IMR-90 (cell line): ENCODE measurements around the gene SF3A1. TPM values are rescaled to one million over a fixed set of nuclear protein-coding genes. Genes with fewer than 3 reads are reported as not detected.

ENCODE experiments used
- ATAC-seq: fragments of 200-7000 bp; cut with Tn5 transposase; 2 replicates; pipeline ENCODE4 v1.9.1; 2020; ENCODE audit warnings: low read depth, mild to moderate bottlenecking, moderate library complexity
- BruUV-seq: library from RNA; stranded (reverse); fragments of 400-500 nt; replicated peaks from 2 replicates; lab custom pipeline; 2021; lab: Mats Ljungman, UMichigan
- CTCF ChIA-PET: fragments of 300-600 bp; formaldehyde crosslinking; extraction: SDS; loops from one replicate; lab custom pipeline; 2021; ENCODE audit warnings: antibody characterized with exemption; lab: Yijun Ruan, JAX
- POLR2A ChIA-PET: fragments of 300-600 bp; sonication (Branson Sonifier 250); formaldehyde crosslinking; loops from one replicate; lab custom pipeline; 2022; ENCODE audit warnings: antibody characterized with exemption; ENCODE audit not compliant: unreplicated experiment; lab: Charles Lee
- DNase-seq: peaks from one replicate; pipeline ENCODE4 v3.0.0; 2013
- H2AFZ ChIP-seq: replicated peaks from 2 replicates; pipeline ENCODE3; 2013; ENCODE audit warnings: low read length, mild to moderate bottlenecking; ENCODE audit not compliant: poor library complexity
- H2AK5ac ChIP-seq: 2 replicates; pipeline ENCODE4 v1.6.1; 2013; ENCODE audit warnings: low read depth, low read length, inconsistent platforms
- H2AK9ac ChIP-seq: replicated peaks from 2 replicates; pipeline ENCODE3; 2013; ENCODE audit warnings: mild to moderate bottlenecking, low read depth, low read length, moderate library complexity; ENCODE audit not compliant: poor library complexity
- H2BK120ac ChIP-seq: 2 replicates; pipeline ENCODE4 v1.6.1; 2013; ENCODE audit warnings: low read depth, low read length, inconsistent platforms
- H2BK15ac ChIP-seq: 3 replicates; pipeline ENCODE4 v1.6.1; 2013; ENCODE audit warnings: low read depth, low read length, inconsistent platforms
- H2BK20ac ChIP-seq: 2 replicates; pipeline ENCODE4 v1.6.1; 2013; ENCODE audit warnings: low read depth, mild to moderate bottlenecking, inconsistent platforms, low read length, moderate library complexity
- H2BK5ac ChIP-seq: 2 replicates; pipeline ENCODE4 v1.6.1; 2013; ENCODE audit warnings: mild to moderate bottlenecking, low read depth, low read length, inconsistent platforms; ENCODE audit not compliant: poor library complexity, severe bottlenecking
- H3K14ac ChIP-seq: replicated peaks from 2 replicates; pipeline ENCODE4 v1.6.1; 2013; ENCODE audit warnings: low read depth, low read length, inconsistent platforms
- H3K18ac ChIP-seq: 2 replicates; pipeline ENCODE4 v1.6.1; 2013; ENCODE audit warnings: low read depth, low read length, control low read depth
- H3K23ac ChIP-seq: 2 replicates; pipeline ENCODE4 v1.6.1; 2013; ENCODE audit warnings: low read depth, low read length, inconsistent platforms
- H3K27ac ChIP-seq: 2 replicates; pipeline ENCODE4 v1.5.1; 2013; ENCODE audit warnings: mild to moderate bottlenecking, control low read depth, low read length; ENCODE audit not compliant: insufficient read depth
- H3K27me3 ChIP-seq: 2 replicates; pipeline ENCODE4 v1.6.1; 2013; ENCODE audit warnings: low read length; ENCODE audit not compliant: control insufficient read depth, insufficient read depth
- H3K36me3 ChIP-seq: 2 replicates; pipeline ENCODE4 v1.6.1; 2013; ENCODE audit warnings: low read length, mixed read lengths; ENCODE audit not compliant: control insufficient read depth, insufficient read depth
- H3K4ac ChIP-seq: 2 replicates; pipeline ENCODE4 v1.6.1; 2013; ENCODE audit warnings: low read depth, low read length, inconsistent platforms
- H3K4me1 ChIP-seq: 2 replicates; pipeline ENCODE4 v1.6.1; 2013; ENCODE audit warnings: low read length, mixed read lengths; ENCODE audit not compliant: control insufficient read depth, insufficient read depth
- H3K4me2 ChIP-seq: 2 replicates; pipeline ENCODE4 v1.6.1; 2013; ENCODE audit warnings: low read depth, mild to moderate bottlenecking, control low read depth, low read length, moderate library complexity
- H3K4me3 ChIP-seq: 2 replicates; pipeline ENCODE4 v1.5.1; 2013; ENCODE audit warnings: low read depth, mild to moderate bottlenecking, control low read depth, low read length, moderate library complexity; ENCODE audit not compliant: insufficient read depth
- H3K56ac ChIP-seq: 2 replicates; pipeline ENCODE4 v1.6.1; 2013; ENCODE audit warnings: low read length, inconsistent platforms; ENCODE audit not compliant: insufficient read depth; ENCODE audit errors: extremely low read depth
- H3K79me1 ChIP-seq, 2 experiments: 2 replicates each; pipeline ENCODE4 v1.6.1; 2013; ENCODE audit warnings: low read length in 2 of 2, inconsistent platforms in 1 of 2, low read depth in 1 of 2
- H3K9ac ChIP-seq: 2 replicates; pipeline ENCODE4 v1.6.1; 2013; ENCODE audit warnings: low read depth, low read length, control low read depth
- H3K9me1 ChIP-seq: 2 replicates; pipeline ENCODE4 v1.6.1; 2013; ENCODE audit warnings: low read length, inconsistent platforms; ENCODE audit not compliant: insufficient read depth
- H3K9me3 ChIP-seq: 2 replicates; pipeline ENCODE4 v1.6.1; 2013; ENCODE audit warnings: low read length; ENCODE audit not compliant: control insufficient read depth, insufficient read depth
- H4K20me1 ChIP-seq: 2 replicates; pipeline ENCODE4 v1.6.1; 2013; ENCODE audit warnings: low read length, inconsistent platforms; ENCODE audit not compliant: insufficient read depth
- H4K5ac ChIP-seq: 2 replicates; pipeline ENCODE4 v1.6.1; 2013; ENCODE audit warnings: mild to moderate bottlenecking, low read depth, low read length, control low read depth
- H4K8ac ChIP-seq, 2 experiments: 2 replicates each; pipeline ENCODE4 v1.6.1; 2013; ENCODE audit warnings: low read depth in 2 of 2, low read length in 2 of 2, control low read depth in 1 of 2, inconsistent platforms in 1 of 2
- H4K91ac ChIP-seq: 2 replicates; pipeline ENCODE4 v1.6.1; 2013; ENCODE audit warnings: low read depth, low read length, inconsistent platforms; ENCODE audit not compliant: insufficient read depth
- CEBPB ChIP-seq: IDR thresholded peaks from 2 replicates; pipeline ENCODE4 v1.6.1; 2012; ENCODE audit warnings: low read depth, low read length, improper control_type of control experiment
- CTCF ChIP-seq: conservative IDR thresholded peaks from 2 replicates; pipeline ENCODE4 v1.5.1; 2012; ENCODE audit warnings: mild to moderate bottlenecking, low read depth, low read length, improper control_type of control experiment
- WGBS, 2 experiments: methylation state at CpG; one replicate each; pipeline versions ENCODE4 v1.1.5 to v1.1.7; 2013; ENCODE audit warnings: missing lambda C conversion rate in 2 of 2; ENCODE audit not compliant: insufficient read length in 1 of 2; ENCODE audit errors: extremely low coverage in 2 of 2; 5-methylcytosine and 5-hydroxymethylcytosine counted together
- dilution Hi-C: fragments of 300-500 bp; cut with HindIII; formaldehyde crosslinking; loops from one replicate; pipeline ENCODE4 v1.14.3; 2018; ENCODE audit warnings: low sequenced_read_pairs; ENCODE audit not compliant: unreplicated experiment
- in situ Hi-C: fragments of 300-500 bp; cut with MboI; formaldehyde crosslinking; loops from 3 replicates; pipeline ENCODE4 v1.14.3; 2019; ENCODE audit warnings: low sequenced_read_pairs, inconsistent platforms, mixed read lengths
- intact Hi-C: fragments of 100-400 bp; cut with micrococcal nuclease; formaldehyde crosslinking; loops from 2 replicates; pipeline ENCODE4 v1.10.0; 2022
- polyA plus RNA-seq, 3 experiments: library from polyadenylated mRNA; depleted of rRNA; stranded (reverse); fragments of >200 nt; gene quantifications; 2 replicates each; pipeline ENCODE4 v1.2.3, GENCODE V29; 2012; ENCODE audit warnings: low replicate concordance in 1 of 3
- total RNA-seq: library from RNA; depleted of rRNA; stranded (reverse); fragments of >200 nt; gene quantifications from 2 replicates; pipeline ENCODE4 v1.2.3, GENCODE V29; 2012

Gene SF3A1
- total and polyA plus RNA-seq, 2 of the 4 experiments (the other 2 are of a cell fraction) = 36.9 to 67.2 TPM

- H2AK5ac ChIP-seq = no peak overlapping the region
- in situ Hi-C loops (no loop called here), dilution Hi-C loops (no loop called here), intact Hi-C loops (no loop called here)
- H3K4me1 ChIP-seq = peaks cover 13% of the 10 kb centered on the region
- peaks cover 53% of the 10 kb centered on the region for H4K20me1 ChIP-seq
- H2BK5ac ChIP-seq = no peak overlapping the region
- no peak overlapping the region for H3K4me2 ChIP-seq
- DNase-seq (no peak), ATAC-seq (no peak)
- H2BK15ac ChIP-seq = no peak overlapping the region
- no TSS peak for BruUV-seq
- H4K5ac ChIP-seq = no peak overlapping the region
- H3K27me3 ChIP-seq = no peaks in the 10 kb centered on the region
- no peak overlapping the region for H4K8ac ChIP-seq
- no peak overlapping the region for H2BK120ac ChIP-seq
- H3K9me3 ChIP-seq = no peaks in the 10 kb centered on the region
- H3K9ac ChIP-seq = no peak overlapping the region
- peaks cover 12% of the 10 kb centered on the region for H3K9me1 ChIP-seq
- H2AK9ac ChIP-seq = no peak overlapping the region
- no peak overlapping the region for H3K4ac ChIP-seq
- CTCF ChIA-PET = no interaction called here
- TF ChIP-seq CTCF (no peak), CEBPB (peak; percentile 39; the same call in 1 of the 2 replicates)
- no peak overlapping the region for H2BK20ac ChIP-seq
- WGBS, 2 experiments = 93% methylated on average over 3 of the region's 3 CpGs; no CpG with 5 or more reads in 1 of the 2 experiments
- no peak overlapping the region for H3K56ac ChIP-seq
- POLR2A ChIA-PET = no interaction called here
- no peak overlapping the region for H4K91ac ChIP-seq
- no peak overlapping the region for H3K4me3 ChIP-seq
- H3K36me3 ChIP-seq = peaks cover 45% of the 10 kb centered on the region
- H3K14ac ChIP-seq = no peak overlapping the region
- no peak overlapping the region for H2AFZ ChIP-seq
- no peak overlapping the region for H3K27ac ChIP-seq
- H3K23ac ChIP-seq = no peak overlapping the region
- no peak overlapping the region for H3K18ac ChIP-seq
- peaks cover 38 to 77% of the 10 kb centered on the region in 2 experiments for H3K79me1 ChIP-seq
These were observed 5.5 kb downstream of the SF3A1 start for GRCh38 chr22:30351226-30351625.
